Astrocyte (in vitro differentiated cells and primary cell): ENCODE results near the gene PSMD1. TPM values are rescaled to one million over a fixed set of nuclear protein-coding genes. Genes with fewer than 3 reads are reported as not detected.

Experiments used
- DNase-seq: peaks from one replicate; pipeline ENCODE4 v3.0.0-alpha.2; 2010; ENCODE audit warnings: low read depth
- FAIRE-seq: peaks from 2 replicates; lab custom pipeline; 2011; peaks lifted over from hg19 to GRCh38; lab: Jason Lieb, UNC
- H2AFZ ChIP-seq: 2 replicates; pipeline ENCODE4 v1.6.0; 2012; ENCODE audit warnings: low read depth, low read length, inconsistent platforms
- H3K27ac ChIP-seq: 2 replicates; pipeline ENCODE4 v1.5.1; 2011; ENCODE audit warnings: low read depth, low read length, inconsistent platforms
- H3K27me3 ChIP-seq: 2 replicates; pipeline ENCODE4 v1.6.0; 2011; ENCODE audit warnings: low read length, inconsistent platforms; ENCODE audit not compliant: insufficient read depth
- H3K36me3 ChIP-seq: 2 replicates; pipeline ENCODE4 v1.5.1; 2011; ENCODE audit warnings: low read length, inconsistent platforms; ENCODE audit not compliant: insufficient read depth
- H3K4me1 ChIP-seq: 2 replicates; pipeline ENCODE4 v1.5.1; 2011; ENCODE audit warnings: low read length, inconsistent platforms; ENCODE audit not compliant: insufficient read depth
- H3K4me2 ChIP-seq: 2 replicates; pipeline ENCODE4 v1.6.0; 2012; ENCODE audit warnings: low read length, inconsistent platforms
- H3K4me3 ChIP-seq: 2 replicates; pipeline ENCODE4 v1.5.1; 2011; ENCODE audit warnings: low read depth, mild to moderate bottlenecking, low read length, inconsistent platforms; ENCODE audit not compliant: insufficient read depth
- H3K79me2 ChIP-seq: 2 replicates; pipeline ENCODE4 v1.6.0; 2012; ENCODE audit warnings: mild to moderate bottlenecking, low read length, inconsistent platforms; ENCODE audit not compliant: insufficient read depth
- H3K9ac ChIP-seq: 2 replicates; pipeline ENCODE4 v1.6.0; 2012; ENCODE audit warnings: mild to moderate bottlenecking, low read length, inconsistent platforms
- H3K9me3 ChIP-seq: 2 replicates; pipeline ENCODE4 v1.5.1; 2012; ENCODE audit warnings: low read depth, mild to moderate bottlenecking, low read length, inconsistent platforms; ENCODE audit not compliant: insufficient read depth
- H4K20me1 ChIP-seq: 2 replicates; pipeline ENCODE4 v1.6.0; 2012; ENCODE audit warnings: low read length, inconsistent platforms; ENCODE audit not compliant: insufficient read depth
- H3K27ac Mint-ChIP-seq: one replicate; pipeline ENCODE4 v1.8.0; 2021; ENCODE audit warnings: mild to moderate bottlenecking, mixed read lengths; ENCODE audit not compliant: unreplicated experiment
- H3K27me3 Mint-ChIP-seq: one replicate; pipeline ENCODE4 v1.8.0; 2021; ENCODE audit warnings: low read depth, mixed read lengths; ENCODE audit not compliant: unreplicated experiment
- H3K36me3 Mint-ChIP-seq: one replicate; pipeline ENCODE4 v1.8.0; 2021; ENCODE audit warnings: low read depth, mixed read lengths; ENCODE audit not compliant: unreplicated experiment
- H3K4me1 Mint-ChIP-seq: one replicate; pipeline ENCODE4 v1.8.0; 2021; ENCODE audit warnings: low read depth, mixed read lengths; ENCODE audit not compliant: unreplicated experiment
- H3K4me3 Mint-ChIP-seq: one replicate; pipeline ENCODE4 v1.8.0; 2021; ENCODE audit warnings: mild to moderate bottlenecking, moderate library complexity, mixed read lengths; ENCODE audit not compliant: unreplicated experiment
- H3K9me3 Mint-ChIP-seq: one replicate; pipeline ENCODE4 v1.8.0; 2021; ENCODE audit warnings: mild to moderate bottlenecking, mixed read lengths; ENCODE audit not compliant: unreplicated experiment
- CTCF ChIP-seq: IDR thresholded peaks from 2 replicates; pipeline ENCODE4 v1.5.1; 2011; ENCODE audit warnings: low read depth, mild to moderate bottlenecking, inconsistent platforms, low read length, moderate library complexity; ENCODE audit not compliant: insufficient read depth
- EZH2 ChIP-seq: IDR thresholded peaks from 2 replicates; pipeline ENCODE4 v1.6.1; 2012; ENCODE audit warnings: mild to moderate bottlenecking, low read length, inconsistent platforms; ENCODE audit not compliant: insufficient read depth
- total RNA-seq: library from RNA; stranded (reverse); gene quantifications from 2 replicates; pipeline ENCODE4 v1.2.1, GENCODE V29; 2021

Gene PSMD1
- total RNA-seq, 1 donor from 2014 or later: 151 TPM

DNA sequence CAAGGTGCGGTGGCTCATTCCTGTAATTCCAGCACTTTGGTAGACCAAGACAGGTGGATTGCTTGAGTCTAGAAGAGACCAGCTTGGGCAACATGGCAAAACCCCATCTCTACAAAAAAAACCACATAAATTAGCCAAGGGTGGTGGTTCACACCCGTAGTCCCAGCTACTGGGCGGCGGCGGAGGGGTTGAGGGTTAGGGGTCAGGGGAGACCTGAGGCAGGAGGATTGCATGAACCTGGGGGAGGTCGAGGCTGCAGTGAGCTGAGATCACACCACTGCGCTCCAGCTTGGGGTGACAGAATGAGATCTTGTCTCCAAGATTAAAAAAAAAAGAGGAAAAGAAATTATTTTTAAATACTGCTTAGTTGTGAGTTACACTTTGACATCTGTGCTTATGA is 69.5 kb downstream of the PSMD1 start:
- no peaks in the 10 kb centered on the region for H3K36me3 Mint-ChIP-seq
- peaks cover 4% of the 10 kb centered on the region for H3K79me2 ChIP-seq
- H3K27ac Mint-ChIP-seq: no peak overlapping the region
- peaks cover 7% of the 10 kb centered on the region for H3K4me1 ChIP-seq
- DNase-seq (no peak), FAIRE-seq (no peak)
- H3K27me3 ChIP-seq: no peaks in the 10 kb centered on the region
- H3K27ac ChIP-seq: no peak overlapping the region
- no peak overlapping the region for H3K9ac ChIP-seq
- H3K36me3 ChIP-seq: no peaks in the 10 kb centered on the region
- H3K4me3 ChIP-seq: no peak overlapping the region
- no peaks in the 10 kb centered on the region for H3K27me3 Mint-ChIP-seq
- no peaks in the 10 kb centered on the region for H3K9me3 ChIP-seq
- no peak overlapping the region for H2AFZ ChIP-seq
- H3K4me1 Mint-ChIP-seq: peaks cover 36% of the 10 kb centered on the region
- peak overlapping the region; percentile 8 for H3K4me3 Mint-ChIP-seq
- no peak overlapping the region for H3K4me2 ChIP-seq
- H4K20me1 ChIP-seq: peaks cover 6% of the 10 kb centered on the region
- no peak for TF ChIP-seq CTCF
- TF ChIP-seq EZH2: no peak
- no peaks in the 10 kb centered on the region for H3K9me3 Mint-ChIP-seq

DNA sequence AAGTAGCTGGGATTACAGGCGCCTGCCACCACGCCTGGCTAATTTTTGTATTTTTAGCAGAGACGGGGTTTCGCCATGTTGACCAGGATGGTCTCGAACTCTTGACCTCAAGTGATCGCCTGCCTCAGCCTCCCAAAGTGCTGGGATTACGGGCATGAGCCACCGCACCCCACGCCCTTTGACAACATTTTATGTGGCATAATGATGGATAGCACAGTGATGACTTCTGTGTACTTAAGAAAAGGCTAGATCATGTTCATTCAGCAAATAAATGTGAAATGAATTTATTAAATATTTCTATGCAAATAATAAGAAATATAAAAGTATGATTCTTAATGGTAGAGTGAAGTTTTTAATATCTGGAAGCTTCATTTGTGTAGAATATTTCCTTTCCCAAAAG is 70.8 kb downstream of the PSMD1 start:
- FAIRE-seq: no peak
- no peak overlapping the region for H3K4me2 ChIP-seq
- peaks cover 37% of the 10 kb centered on the region for H3K4me1 Mint-ChIP-seq

More for the DNA sequence above, 70.8 kb downstream of the PSMD1 start:
- Histone ChIP-seq H3K4me3 (no peak overlapping the region), H3K36me3 (no peaks in the 10 kb centered on the region), H3K79me2 (peaks cover 4% of the 10 kb centered on the region), H4K20me1 (peaks cover 9% of the 10 kb centered on the region), H2AFZ (no peak overlapping the region), H3K9me3 (no peaks in the 10 kb centered on the region), H3K27ac (no peak overlapping the region), H3K4me1 (peaks cover 7% of the 10 kb centered on the region), H3K9ac (no peak overlapping the region), H3K27me3 (no peaks in the 10 kb centered on the region)
- Mint-ChIP-seq H3K36me3 (no peaks in the 10 kb centered on the region), H3K9me3 (no peaks in the 10 kb centered on the region), H3K4me3 (no peak overlapping the region), H3K27me3 (no peaks in the 10 kb centered on the region), H3K27ac (no peak overlapping the region)
- TF ChIP-seq CTCF: no peak
- no peak for TF ChIP-seq EZH2
- no peak for DNase-seq
